ENCODE results near the gene ZFP92. TPM values are rescaled to one million over a fixed set of nuclear protein-coding genes. Genes with fewer than 3 reads are reported as not detected.

ZFP92 gene
- total RNA-seq, 4 donors from 2014 or later = 0.98 to 3.6 (median 1.4) TPM

- no peak for TF ChIP-seq CTCF (IDR thresholded peaks at IDR 0.05; ENCODE audit: low read depth)
Observed at GRCh38 chrX:153371256-153371655, 40.0 kb upstream of the ZFP92 start.

- no peak for TF ChIP-seq CTCF (IDR thresholded peaks at IDR 0.05; ENCODE audit: low read depth)
Observed at GRCh38 chrX:153372949-153373348, 38.3 kb upstream of the ZFP92 start.

- TF ChIP-seq CTCF (IDR thresholded peaks at IDR 0.05; ENCODE audit: low read depth) = no peak
Observed at GRCh38 chrX:153374426-153374825, 36.8 kb upstream of the ZFP92 start.

- no peak for TF ChIP-seq CTCF (IDR thresholded peaks at IDR 0.05; ENCODE audit: low read depth)
Observed at GRCh38 chrX:153375571-153375970, 35.7 kb upstream of the ZFP92 start.

GRCh38 chrX:153377727-153378126 lies 33.5 kb upstream of the ZFP92 start:
- no peak for TF ChIP-seq CTCF (IDR thresholded peaks at IDR 0.05; ENCODE audit: low read depth)

- TF ChIP-seq CTCF (IDR thresholded peaks at IDR 0.05; ENCODE audit: low read depth) = no peak
Observed at GRCh38 chrX:153378607-153379006, 32.7 kb upstream of the ZFP92 start.

GRCh38 chrX:153379508-153379907 lies 31.8 kb upstream of the ZFP92 start:
- no peak for TF ChIP-seq CTCF (IDR thresholded peaks at IDR 0.05; ENCODE audit: low read depth)
